Heart right ventricle (tissue), 16 donors: Measurements from ENCODE around the gene MRAS. TPM values are rescaled to one million over a fixed set of nuclear protein-coding genes. Genes with fewer than 3 reads are reported as not detected.
A peak's percentile ranks its signal among the peaks of the same experiment; 100 is the strongest.

Experiments
- ATAC-seq, 8 donors: fragments of 200-7000 bp; cut with Tn5 transposase; one replicate each; pipeline ENCODE4 v1.9.1; 2020; ENCODE audit warnings: mild to moderate bottlenecking in 8 of 8, moderate library complexity in 8 of 8, moderate number of reproducible peaks in 1 of 8
- DNase-seq, 2 donors: peaks; one replicate each; pipeline ENCODE4 v3.0.0-alpha.2; 2020
- H3K27ac ChIP-seq, 10 donors: fragments of 200-600 bp; sonication (generic) in 2 of 10; one replicate each; pipeline versions ENCODE4 v1.5.0 to v1.8.0; 2020 to 2022; ENCODE audit warnings: mild to moderate bottlenecking in 3 of 10
- H3K27me3 ChIP-seq, 7 donors: fragments of 200-600 bp; one replicate each; pipeline ENCODE4 v1.8.0; 2021 to 2022; ENCODE audit warnings: mild to moderate bottlenecking in 2 of 7
- H3K36me3 ChIP-seq, 9 donors: fragments of 200-600 bp; sonication (generic) in 1 of 9; one replicate each; pipeline versions ENCODE4 v1.5.0 to v1.8.0; 2020 to 2022; ENCODE audit warnings: mild to moderate bottlenecking in 2 of 9
- H3K4me1 ChIP-seq, 9 donors: fragments of 200-600 bp; sonication (generic) in 1 of 9; one replicate each; pipeline versions ENCODE4 v1.5.0 to v1.8.0; 2020 to 2022; ENCODE audit warnings: mild to moderate bottlenecking in 4 of 9
- H3K4me3 ChIP-seq, 10 donors: fragments of 200-600 bp; sonication (generic) in 2 of 10; one replicate each; pipeline versions ENCODE4 v1.5.0 to v1.8.0; 2020 to 2022; ENCODE audit warnings: mild to moderate bottlenecking in 7 of 10, moderate library complexity in 2 of 10
- H3K9me3 ChIP-seq, 11 donors: fragments of 200-600 bp in 10 of 11; sonication (generic) in 2 of 11; one replicate each; pipeline versions ENCODE4 v1.5.0 to v1.8.0; 2013 to 2022; ENCODE audit warnings: mild to moderate bottlenecking in 2 of 11, control low read depth in 1 of 11, moderate library complexity in 1 of 11
- WGBS, 2 donors: extraction: QIAGEN DNeasy Blood & Tissue Kit; methylation state at CpG; one replicate each; pipeline ENCODE4 v1.1.7; 2013; ENCODE audit warnings: inconsistent platforms in 1 of 2; 5-methylcytosine and 5-hydroxymethylcytosine counted together
- intact Hi-C, 10 donors: fragments of 100-400 bp; cut with DNase I; formaldehyde crosslinking; loops; one replicate each; pipeline versions ENCODE4 v1.11.1 to v1.14.2; 2022
- polyA plus RNA-seq, 2 donors: library from polyadenylated mRNA; stranded (reverse); fragments of 200-250 nt; gene quantifications; one replicate each; pipeline ENCODE4 v1.2.3, GENCODE V29; 2013
- total RNA-seq, 10 donors: library from RNA; stranded (reverse); fragmentation: NEBNext Ultra II Directional in 3 of 10; extraction: Animal tissue kit (Norgen Biotek cat#: 25700) in 3 of 10; gene quantifications; one replicate each; pipeline versions ENCODE4 v1.2.1 to v1.2.4, GENCODE V29; 2021 to 2023
- TF ChIP-seq, protein P1 (sequence below), 9 donors: fragments of 200-600 bp; sonication (generic) in 2 of 9; IDR thresholded peaks; one replicate each; pipeline versions ENCODE4 v1.5.0 to v1.8.0; 2021 to 2022; ENCODE audit warnings: antibody characterized with exemption in 9 of 9, mild to moderate bottlenecking in 5 of 9, moderate library complexity in 1 of 9
- donor health status: Arrhythmogenic right ventricular cardiomyopathy.
- donor health status: ischemic (EF 13 %, LVEDD 7.1; RV severe dilation, severe dysfunction).
- donor health status: healthy with polysubstance abuse.
- donor health status: DM: no; HTN: yes; CAD: no.
- donor health status: DM: no; HTN: no; CAD: no.
- donor health status: ischemic (EF 25% LVEDD 6.9; RV normal size, moderate dysfunction).
- donor health status: ischemic (EF 25% LVEDD 5.7; RV mildly dilated, moderate dysfunction).
- donor health status: healthy.
- donor health status: DM: yes; HTN: yes; CAD: no.
- donor health status: Ischemic cardiomyopathy.
- donor health status: ischemic (EF 35%, LVEDD 5.7; RV mildly dilated, moderate dysfunction).
- donor health status: nonischemic (EF 11% LVEDD 7.7; RV severe dilation, severe dysfunction).
- donor health status: DM: yes; HTN: yes; CAD: no.
- donor health status: PGD.
- donor health status: ischemic (EF 29% LVEDD 5.4; RV normal size, mild dysfunction).
- donor health status: nonischemic (EF 23%, LVEDD 6.1; RV moderate dilation, normal function).

The MRAS gene
- total and polyA plus RNA-seq, 12 donors: 78.6 to 381 (median 256) TPM

DNA sequence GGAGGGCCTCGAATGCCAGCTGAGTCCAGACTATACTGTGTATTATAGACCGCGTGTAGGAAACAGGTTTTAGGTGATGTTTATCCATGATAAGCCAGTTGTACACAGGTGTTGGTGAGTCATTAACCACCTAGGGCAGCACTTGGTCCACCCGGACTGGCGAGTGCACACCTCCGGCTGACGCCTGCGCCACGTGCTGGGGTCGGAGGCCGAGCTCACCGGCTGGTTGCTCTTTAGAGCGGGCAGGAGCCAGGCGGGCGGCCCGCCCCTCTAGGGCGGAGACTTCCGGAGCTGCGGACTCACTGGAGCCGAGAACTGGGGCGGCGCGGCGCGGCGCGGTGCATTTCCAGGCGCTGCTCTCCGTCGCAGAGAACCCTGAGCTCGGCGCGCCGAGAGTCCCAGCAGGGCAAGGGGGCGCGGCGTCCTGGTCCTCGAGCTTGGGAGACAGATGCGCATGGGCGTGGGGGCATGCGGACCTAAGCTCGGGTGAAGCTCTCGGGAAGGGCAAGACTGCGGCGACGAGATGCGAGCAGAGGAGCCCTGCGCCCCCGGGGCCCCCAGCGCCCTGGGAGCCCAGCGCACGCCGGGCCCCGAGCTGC, 86.0 kb downstream of the MRAS start, which contains the start of gene ESYT3:
Gene ESYT3, plus strand, starts transcription at position 341 of the 599 bp plus-strand sequence. Its CDS starts 183 bp downstream, at position 524.
- peaks cover 0 to 60% (median 37%) of the 10 kb centered on the region in 7 donors for H3K27me3 ChIP-seq
- 1 to 2% methylated on average over 54 of the region's 54 CpGs for WGBS, 2 donors
- intact Hi-C loops: loop anchor here in 1 of 10 donors (10.0 kb wide), 1 partner anchor 360 kb away; no protein-coding TSS in a partner anchor
- no peak within 1 kb of the TSS for H3K27ac ChIP-seq
- peak within 1 kb of the TSS; percentile 43 to 65 (median 56) for H3K4me3 ChIP-seq
- peak; percentile 57 to 69 for DNase-seq
- ATAC-seq: peak; percentile 79 to 92 (median 90)
- no peaks in the 10 kb centered on the region for H3K9me3 ChIP-seq
- TF ChIP-seq, protein P1, sequence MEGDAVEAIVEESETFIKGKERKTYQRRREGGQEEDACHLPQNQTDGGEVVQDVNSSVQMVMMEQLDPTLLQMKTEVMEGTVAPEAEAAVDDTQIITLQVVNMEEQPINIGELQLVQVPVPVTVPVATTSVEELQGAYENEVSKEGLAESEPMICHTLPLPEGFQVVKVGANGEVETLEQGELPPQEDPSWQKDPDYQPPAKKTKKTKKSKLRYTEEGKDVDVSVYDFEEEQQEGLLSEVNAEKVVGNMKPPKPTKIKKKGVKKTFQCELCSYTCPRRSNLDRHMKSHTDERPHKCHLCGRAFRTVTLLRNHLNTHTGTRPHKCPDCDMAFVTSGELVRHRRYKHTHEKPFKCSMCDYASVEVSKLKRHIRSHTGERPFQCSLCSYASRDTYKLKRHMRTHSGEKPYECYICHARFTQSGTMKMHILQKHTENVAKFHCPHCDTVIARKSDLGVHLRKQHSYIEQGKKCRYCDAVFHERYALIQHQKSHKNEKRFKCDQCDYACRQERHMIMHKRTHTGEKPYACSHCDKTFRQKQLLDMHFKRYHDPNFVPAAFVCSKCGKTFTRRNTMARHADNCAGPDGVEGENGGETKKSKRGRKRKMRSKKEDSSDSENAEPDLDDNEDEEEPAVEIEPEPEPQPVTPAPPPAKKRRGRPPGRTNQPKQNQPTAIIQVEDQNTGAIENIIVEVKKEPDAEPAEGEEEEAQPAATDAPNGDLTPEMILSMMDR (IDR thresholded peaks at IDR 0.05): no peak
- H3K4me1 ChIP-seq: peaks cover 0 to 20% (median 17%) of the 10 kb centered on the region in 9 donors
- H3K36me3 ChIP-seq: no peaks in the 10 kb centered on the region

GRCh38 chr3:138434875-138435772, 86.7 kb downstream of the MRAS start:
- TF ChIP-seq, protein P1 (IDR thresholded peaks at IDR 0.05): no peak
- 6 to 7% methylated on average over 77 to 78 of the region's 78 CpGs for WGBS, 2 donors
- H3K27me3 ChIP-seq: peaks cover 0 to 60% (median 37%) of the 10 kb centered on the region in 7 donors
- ATAC-seq (peak in 5 of 8 donors; percentile 8 to 30 (median 12)), DNase-seq (no peak)
- no peaks in the 10 kb centered on the region for H3K9me3 ChIP-seq
- H3K27ac ChIP-seq: no peak overlapping the region
- peaks cover 0 to 20% (median 17%) of the 10 kb centered on the region in 9 donors for H3K4me1 ChIP-seq
- intact Hi-C loops: loop anchor here in 1 of 10 donors (10.0 kb wide), 1 partner anchor 360 kb away; no protein-coding TSS in a partner anchor
- H3K36me3 ChIP-seq: no peaks in the 10 kb centered on the region
- peak overlapping the region; percentile 43 to 65 (median 56) for H3K4me3 ChIP-seq

DNA sequence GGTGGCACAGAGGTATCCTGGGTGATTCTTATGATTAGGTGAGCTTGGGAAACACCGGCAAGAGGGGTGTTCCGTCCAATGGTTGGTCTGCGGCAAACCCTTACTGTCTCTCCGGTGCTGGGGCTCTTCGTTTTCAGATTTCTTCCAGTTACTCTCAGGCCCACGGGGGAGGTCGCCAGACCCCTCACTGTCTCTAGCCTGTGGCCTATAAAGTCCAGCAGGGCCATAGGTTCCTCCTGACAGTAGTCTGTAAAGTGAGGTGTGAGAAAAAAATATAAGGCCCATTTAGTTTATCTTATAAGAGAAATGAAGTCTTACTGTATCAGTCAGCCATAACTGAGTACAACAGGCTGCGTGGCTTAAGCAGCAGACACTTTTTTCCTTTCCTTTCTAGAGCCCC, 87.5 kb downstream of the MRAS start:
- peaks cover 0 to 26% (median 18%) of the 10 kb centered on the region in 9 donors for H3K4me1 ChIP-seq
- intact Hi-C loops: loop anchor here in 1 of 10 donors (10.0 kb wide), 1 partner anchor 361 kb away; no protein-coding TSS in a partner anchor
- H3K27ac ChIP-seq: no peak overlapping the region
- H3K4me3 ChIP-seq: peak overlapping the region in 7 of 10 donors; percentile 44 to 65 (median 57)
- ATAC-seq (no peak), DNase-seq (no peak)
- H3K27me3 ChIP-seq: peaks cover 0 to 60% (median 37%) of the 10 kb centered on the region in 7 donors
- 77 to 79% methylated on average over 8 of the region's 8 CpGs for WGBS, 2 donors
- no peaks in the 10 kb centered on the region for H3K9me3 ChIP-seq
- no peaks in the 10 kb centered on the region for H3K36me3 ChIP-seq
- TF ChIP-seq, protein P1 (IDR thresholded peaks at IDR 0.05): no peak

GRCh38 chr3:138437281-138437680, 88.9 kb downstream of the MRAS start:
- peaks cover 0 to 36% (median 18%) of the 10 kb centered on the region in 9 donors for H3K4me1 ChIP-seq
- 93 to 94% methylated on average over 6 of the region's 6 CpGs for WGBS, 2 donors
- H3K27me3 ChIP-seq: peaks cover 0 to 51% (median 30%) of the 10 kb centered on the region in 7 donors
- H3K9me3 ChIP-seq: no peaks in the 10 kb centered on the region
- DNase-seq: no peak
- TF ChIP-seq, protein P1 (IDR thresholded peaks at IDR 0.05): no peak
- no peak for ATAC-seq
- intact Hi-C loops: loop anchor here in 1 of 10 donors (10.0 kb wide), 1 partner anchor 362 kb away; no protein-coding TSS in a partner anchor
- H3K27ac ChIP-seq: no peak overlapping the region
- H3K4me3 ChIP-seq: no peak overlapping the region
- no peaks in the 10 kb centered on the region for H3K36me3 ChIP-seq
